GDM1 (cell line): ENCODE data around the gene STAT4.
"Not testable (repeated sequence)": the region's sequence is repeated elsewhere in the genome, so short reads cannot be mapped to it uniquely, and the experiment has no call there.

ENCODE experiments used
- DNase-seq: peaks from one replicate; lab custom pipeline; 2025; lab: John Stamatoyannopoulos, UW

Gene STAT4

GRCh38 chr2:191013932-191014652, 136.7 kb downstream of the STAT4 start, which contains the start of gene STAT1:
Gene STAT1 (minus strand): TSS chr2:191014171. CDS start chr2:191010003, 4,168 bp downstream.
- peak; percentile 90 for DNase-seq

- no peak for DNase-seq
Observed at GRCh38 chr2:191013682-191013931, 137.2 kb downstream of the STAT4 start.

GRCh38 chr2:191012845-191013681, 137.7 kb downstream of the STAT4 start:
- no peak for DNase-seq

GRCh38 chr2:191012346-191012745, 138.4 kb downstream of the STAT4 start:
- DNase-seq = no peak

GRCh38 chr2:191010887-191011885, 139.6 kb downstream of the STAT4 start:
- no peak for DNase-seq

- DNase-seq = no peak
Observed at GRCh38 chr2:191009541-191010374, 141.0 kb downstream of the STAT4 start.

GRCh38 chr2:191008286-191008685, 142.5 kb downstream of the STAT4 start:
- no peak for DNase-seq

- no peak for DNase-seq
Observed at GRCh38 chr2:191006997-191007783, 143.6 kb downstream of the STAT4 start.

GRCh38 chr2:191006297-191006696, 144.5 kb downstream of the STAT4 start:
- no peak for DNase-seq

GRCh38 chr2:191003405-191004309, 147.1 kb downstream of the STAT4 start:
- DNase-seq = no peak

GRCh38 chr2:191001624-191002023, 149.2 kb downstream of the STAT4 start:
- DNase-seq = no peak

GRCh38 chr2:191001032-191001431, 149.8 kb downstream of the STAT4 start:
- no peak for DNase-seq

- DNase-seq = no peak
Observed at GRCh38 chr2:190999949-191000665, 150.7 kb downstream of the STAT4 start.

- DNase-seq = no peak
Observed at GRCh38 chr2:190999058-190999457, 151.7 kb downstream of the STAT4 start.

- no peak for DNase-seq
Observed at GRCh38 chr2:190997526-190998113, 153.2 kb downstream of the STAT4 start.

GRCh38 chr2:190996947-190997346, 153.8 kb downstream of the STAT4 start:
- DNase-seq = no peak

GRCh38 chr2:190996338-190996946, 154.4 kb downstream of the STAT4 start:
- no peak for DNase-seq

GRCh38 chr2:190995315-190995714, 155.5 kb downstream of the STAT4 start:
- not testable (repeated sequence) for DNase-seq
